A549 (cell line): ENCODE measurements around the gene C16orf78.

Source experiments
- CTCF ChIP-seq: fragments of >200 bp; sonication (Bioruptor Twin); formaldehyde crosslinking; IDR thresholded peaks from 3 replicates; pipeline ENCODE4 v1.5.1; 2016
- HDAC2 ChIP-seq: fragments of 200-600 bp; sonication (generic); IDR thresholded peaks from 2 replicates; pipeline ENCODE4 v1.6.1; 2016
- MAZ ChIP-seq: fragments of 150-350 bp; IDR thresholded peaks from 2 replicates; pipeline ENCODE4 v1.6.1; 2014; ENCODE audit warnings: antibody characterized with exemption, low read depth, low read length, borderline replicate concordance
- POLR2A ChIP-seq: IDR thresholded peaks from 2 replicates; pipeline ENCODE4 v1.6.1; 2012; ENCODE audit warnings: mild to moderate bottlenecking, low read length

DNA sequence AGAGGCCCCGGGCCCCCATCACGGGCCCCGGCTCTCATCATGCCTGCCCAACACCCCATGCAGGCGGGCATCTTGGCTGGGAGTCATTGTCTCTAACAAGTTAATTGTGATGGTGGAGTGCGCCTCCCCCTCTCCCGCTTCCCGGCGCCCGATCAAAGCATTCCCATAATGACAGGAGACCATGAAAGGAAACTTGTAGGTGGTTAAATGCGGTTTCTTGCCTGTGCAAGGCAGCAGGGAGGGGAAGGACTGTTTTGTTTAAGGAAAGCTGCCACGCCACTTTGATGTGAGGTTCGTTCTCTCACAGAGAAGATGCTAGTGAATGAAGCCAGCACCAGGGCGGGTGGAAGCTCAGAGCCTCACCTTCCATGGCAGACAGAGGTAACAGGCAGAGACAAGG, 45.4 kb downstream of the C16orf78 start:
- TF ChIP-seq HDAC2 (no peak), MAZ (no peak), CTCF (no peak), POLR2A (no peak)
